ENCODE measurements around the gene ACAD9. TPM values are rescaled to one million over a fixed set of nuclear protein-coding genes. Genes with fewer than 3 reads are reported as not detected.

ACAD9 gene
- total RNA-seq, 1 donor from 2014 or later = 43.0 TPM

DNA sequence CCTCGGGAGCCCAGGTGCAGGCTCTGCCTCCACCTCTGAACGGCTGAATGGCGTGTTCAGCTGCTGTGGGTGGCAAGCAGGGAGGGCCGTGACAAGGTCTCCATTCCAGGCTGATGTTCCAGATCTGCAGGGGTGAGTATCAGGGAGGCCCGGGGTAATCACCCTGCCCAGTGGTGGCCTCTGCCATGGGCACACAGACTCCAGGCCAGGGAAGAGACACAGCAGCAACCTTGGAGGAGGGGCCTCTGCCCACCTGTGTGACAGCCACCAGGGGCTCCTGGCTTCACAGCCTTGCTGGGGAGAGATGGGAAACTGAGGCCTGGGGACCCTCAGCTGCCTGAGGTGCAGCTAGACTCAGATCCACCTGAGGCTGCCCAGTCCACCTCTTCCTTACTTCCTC, 25.6 kb upstream of the ACAD9 start:
- no peak overlapping the region for H3K4me3 ChIP-seq
- no peaks in the 10 kb centered on the region for H3K4me1 ChIP-seq
- TF ChIP-seq POLR2AphosphoS5 (IDR thresholded peaks at IDR 0.05; ENCODE audit: insufficient read depth in 1 of 2, low read depth in 1 of 2) (no peak), POLR2A (IDR thresholded peaks at IDR 0.05) (no peak)
- TF ChIP-seq, protein P1, sequence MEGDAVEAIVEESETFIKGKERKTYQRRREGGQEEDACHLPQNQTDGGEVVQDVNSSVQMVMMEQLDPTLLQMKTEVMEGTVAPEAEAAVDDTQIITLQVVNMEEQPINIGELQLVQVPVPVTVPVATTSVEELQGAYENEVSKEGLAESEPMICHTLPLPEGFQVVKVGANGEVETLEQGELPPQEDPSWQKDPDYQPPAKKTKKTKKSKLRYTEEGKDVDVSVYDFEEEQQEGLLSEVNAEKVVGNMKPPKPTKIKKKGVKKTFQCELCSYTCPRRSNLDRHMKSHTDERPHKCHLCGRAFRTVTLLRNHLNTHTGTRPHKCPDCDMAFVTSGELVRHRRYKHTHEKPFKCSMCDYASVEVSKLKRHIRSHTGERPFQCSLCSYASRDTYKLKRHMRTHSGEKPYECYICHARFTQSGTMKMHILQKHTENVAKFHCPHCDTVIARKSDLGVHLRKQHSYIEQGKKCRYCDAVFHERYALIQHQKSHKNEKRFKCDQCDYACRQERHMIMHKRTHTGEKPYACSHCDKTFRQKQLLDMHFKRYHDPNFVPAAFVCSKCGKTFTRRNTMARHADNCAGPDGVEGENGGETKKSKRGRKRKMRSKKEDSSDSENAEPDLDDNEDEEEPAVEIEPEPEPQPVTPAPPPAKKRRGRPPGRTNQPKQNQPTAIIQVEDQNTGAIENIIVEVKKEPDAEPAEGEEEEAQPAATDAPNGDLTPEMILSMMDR (IDR thresholded peaks at IDR 0.05) = no peak
- DNase-seq (ENCODE audit: extremely low spot score in 2 of 2) = no peak
- peaks cover 1% of the 10 kb centered on the region for H3K9me3 ChIP-seq
- no peaks in the 10 kb centered on the region for H3K36me3 ChIP-seq
- H3K27ac ChIP-seq = no peak overlapping the region
- intact Hi-C loops (cut with DNase I) = no loop called here
- no peaks in the 10 kb centered on the region for H3K27me3 ChIP-seq

DNA sequence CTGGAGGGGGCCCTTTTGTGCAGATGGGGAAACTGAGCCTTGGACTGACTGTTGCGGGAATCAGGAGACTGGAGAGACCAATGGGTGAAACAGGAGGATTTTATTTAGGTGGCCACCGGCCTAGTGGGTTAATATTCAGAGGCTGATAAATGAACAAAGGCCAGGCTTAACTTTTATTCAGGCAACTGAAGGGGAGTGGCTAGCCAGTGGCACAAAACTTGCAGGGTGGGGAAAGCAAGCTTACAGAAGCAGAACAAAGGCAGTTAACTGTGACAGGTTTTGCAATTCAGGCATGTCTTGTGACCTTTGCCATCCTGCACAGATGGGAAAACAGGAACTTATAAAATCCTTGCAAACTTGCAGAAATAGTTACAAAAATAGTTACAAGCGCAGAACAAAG, 24.9 kb upstream of the ACAD9 start:
- no peak for DNase-seq (ENCODE audit: extremely low spot score in 2 of 2)
- Histone ChIP-seq H3K36me3 (no peaks in the 10 kb centered on the region), H3K4me3 (no peak overlapping the region), H3K27me3 (no peaks in the 10 kb centered on the region), H3K9me3 (peaks cover 8% of the 10 kb centered on the region), H3K27ac (no peak overlapping the region), H3K4me1 (no peaks in the 10 kb centered on the region)
- TF ChIP-seq POLR2A (IDR thresholded peaks at IDR 0.05) = no peak
- TF ChIP-seq, protein P1 (IDR thresholded peaks at IDR 0.05) = no peak
- no peak for TF ChIP-seq POLR2AphosphoS5 (IDR thresholded peaks at IDR 0.05; ENCODE audit: insufficient read depth in 1 of 2, low read depth in 1 of 2)
- intact Hi-C loops (cut with DNase I) = no loop called here

DNA sequence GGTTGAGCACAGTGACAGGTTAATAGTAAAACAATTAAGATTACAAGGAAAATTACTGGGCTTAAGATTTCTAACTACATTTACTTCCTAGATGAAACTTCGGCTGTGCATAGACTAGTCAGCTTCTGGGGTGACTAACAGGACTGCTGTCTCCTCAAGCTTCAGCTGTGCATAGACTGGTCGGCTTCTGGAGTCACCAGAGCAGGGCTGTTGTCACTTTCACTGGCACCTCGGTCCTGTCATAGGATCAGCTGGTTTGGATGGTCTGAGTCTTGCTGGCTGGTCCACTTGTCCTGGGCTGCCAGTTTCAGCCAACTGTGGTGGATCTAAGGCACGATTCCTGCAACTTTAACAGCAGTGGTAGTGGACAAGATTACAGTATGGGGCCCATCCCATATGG, 23.9 kb upstream of the ACAD9 start:
- no peaks in the 10 kb centered on the region for H3K36me3 ChIP-seq
- no peak overlapping the region for H3K27ac ChIP-seq
- no peak for DNase-seq (ENCODE audit: extremely low spot score in 2 of 2)
- TF ChIP-seq POLR2AphosphoS5 (IDR thresholded peaks at IDR 0.05; ENCODE audit: insufficient read depth in 1 of 2, low read depth in 1 of 2) (no peak), POLR2A (IDR thresholded peaks at IDR 0.05) (no peak)
- TF ChIP-seq, protein P1 (IDR thresholded peaks at IDR 0.05) = no peak
- H3K9me3 ChIP-seq = peaks cover 17% of the 10 kb centered on the region
- no peaks in the 10 kb centered on the region for H3K4me1 ChIP-seq
- no peak overlapping the region for H3K4me3 ChIP-seq
- intact Hi-C loops (cut with DNase I) = no loop called here
- no peaks in the 10 kb centered on the region for H3K27me3 ChIP-seq

DNA sequence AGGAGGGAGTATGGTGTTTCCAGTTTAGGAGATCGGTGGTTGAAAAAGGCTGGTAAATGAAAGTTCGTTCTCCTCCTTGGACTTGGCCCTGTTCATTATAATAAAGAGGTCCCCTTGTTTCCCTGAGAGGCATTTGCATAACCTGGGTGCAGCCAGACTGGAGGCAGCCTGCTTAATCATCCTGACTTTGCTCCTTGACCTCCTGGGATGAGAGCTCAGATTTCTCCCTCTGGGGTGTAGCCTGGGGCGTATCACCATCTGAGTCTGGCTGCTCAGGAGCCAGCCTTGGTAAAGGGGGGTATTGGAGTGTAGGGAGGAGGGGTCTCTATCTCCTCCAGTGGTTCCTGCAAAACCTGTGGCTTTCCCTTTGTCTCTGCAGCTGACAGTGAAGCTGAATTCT, 21.3 kb upstream of the ACAD9 start:
- Histone ChIP-seq H3K4me1 (no peaks in the 10 kb centered on the region), H3K27me3 (no peaks in the 10 kb centered on the region), H3K4me3 (no peak overlapping the region), H3K27ac (no peak overlapping the region), H3K9me3 (peaks cover 17% of the 10 kb centered on the region), H3K36me3 (no peaks in the 10 kb centered on the region)
- TF ChIP-seq, protein P1 (IDR thresholded peaks at IDR 0.05) = no peak
- TF ChIP-seq POLR2AphosphoS5 (IDR thresholded peaks at IDR 0.05; ENCODE audit: insufficient read depth in 1 of 2, low read depth in 1 of 2) = no peak
- no peak for TF ChIP-seq POLR2A (IDR thresholded peaks at IDR 0.05)
- intact Hi-C loops (cut with DNase I) = no loop called here
- no peak for DNase-seq (ENCODE audit: extremely low spot score in 2 of 2)

DNA sequence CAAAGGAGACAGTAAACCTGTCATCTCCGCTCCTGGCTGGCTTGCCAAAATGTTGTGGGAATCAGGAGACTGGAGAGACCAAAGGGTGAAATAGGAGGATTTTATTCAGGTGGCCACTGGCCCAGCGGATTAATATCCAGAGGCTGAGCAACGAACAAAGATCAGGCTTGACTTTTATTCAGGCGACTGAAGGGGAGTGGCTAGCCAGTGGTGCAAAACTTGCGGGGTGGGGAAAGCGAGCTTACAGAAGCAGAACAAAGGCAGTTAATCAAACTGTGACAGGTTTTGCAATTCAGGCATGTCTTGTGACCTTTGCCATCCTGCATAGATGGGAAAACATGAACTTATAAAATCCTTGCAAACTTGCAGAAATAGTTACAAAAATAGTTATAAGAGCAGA, 19.8 kb upstream of the ACAD9 start:
- Histone ChIP-seq H3K9me3 (peaks cover 17% of the 10 kb centered on the region), H3K27ac (no peak overlapping the region), H3K4me1 (no peaks in the 10 kb centered on the region), H3K27me3 (no peaks in the 10 kb centered on the region), H3K36me3 (no peaks in the 10 kb centered on the region), H3K4me3 (no peak overlapping the region)
- intact Hi-C loops (cut with DNase I) = no loop called here
- TF ChIP-seq POLR2A (IDR thresholded peaks at IDR 0.05) = no peak
- TF ChIP-seq, protein P1 (IDR thresholded peaks at IDR 0.05) = no peak
- TF ChIP-seq POLR2AphosphoS5 (IDR thresholded peaks at IDR 0.05; ENCODE audit: insufficient read depth in 1 of 2, low read depth in 1 of 2) = no peak
- DNase-seq (ENCODE audit: extremely low spot score in 2 of 2) = no peak
